Mesenchymal stem cell (in vitro differentiated cells and primary cell): ENCODE measurements around the gene OR5AU1. TPM values are rescaled to one million over a fixed set of nuclear protein-coding genes. Genes with fewer than 3 reads are reported as not detected.

ENCODE experiments used
- DNase-seq: peaks from one replicate; pipeline ENCODE4 v3.0.0-alpha.2; 2013
- H2AFZ ChIP-seq: one replicate; pipeline ENCODE4 v1.6.1; 2013; ENCODE audit warnings: low read depth, mild to moderate bottlenecking, control low read depth, inconsistent platforms, low read length, moderate library complexity
- H2AK5ac ChIP-seq: 2 replicates; pipeline ENCODE4 v1.6.1; 2013; ENCODE audit warnings: low read length, moderate library complexity, mild to moderate bottlenecking, inconsistent platforms; ENCODE audit not compliant: severe bottlenecking
- H2BK120ac ChIP-seq: one replicate; pipeline ENCODE4 v1.6.1; 2013; ENCODE audit warnings: low read depth, mild to moderate bottlenecking, inconsistent platforms, low read length, moderate library complexity
- H2BK12ac ChIP-seq, 2 experiments: one replicate each; pipeline ENCODE4 v1.6.1; 2013; ENCODE audit warnings: inconsistent platforms in 2 of 2, low read length in 2 of 2, mild to moderate bottlenecking in 2 of 2, moderate library complexity in 2 of 2, control low read depth in 1 of 2
- H2BK15ac ChIP-seq: one replicate; pipeline ENCODE4 v1.6.1; 2013; ENCODE audit warnings: mild to moderate bottlenecking, low read depth, inconsistent platforms; ENCODE audit not compliant: poor library complexity, severe bottlenecking
- H2BK5ac ChIP-seq: 2 replicates; pipeline ENCODE4 v1.6.1; 2013; ENCODE audit warnings: low read depth, mild to moderate bottlenecking, low read length, control low read depth, inconsistent platforms; ENCODE audit not compliant: poor library complexity, severe bottlenecking
- H3K14ac ChIP-seq, 2 experiments: one replicate each; pipeline ENCODE4 v1.6.1; 2013; ENCODE audit warnings: inconsistent platforms in 2 of 2, low read length in 2 of 2, control low read depth in 1 of 2, mild to moderate bottlenecking in 1 of 2, moderate library complexity in 1 of 2
- H3K18ac ChIP-seq, 2 experiments: one replicate each; pipeline ENCODE4 v1.6.1; 2013; ENCODE audit warnings: inconsistent platforms in 2 of 2, low read length in 2 of 2, control low read depth in 1 of 2, low read depth in 1 of 2, mild to moderate bottlenecking in 1 of 2
- H3K23ac ChIP-seq, 2 experiments: one replicate each; pipeline ENCODE4 v1.6.1; 2013; ENCODE audit warnings: inconsistent platforms in 2 of 2, low read length in 2 of 2, mild to moderate bottlenecking in 2 of 2, moderate library complexity in 2 of 2, control low read depth in 1 of 2
- H3K27ac ChIP-seq: 2 replicates; pipeline ENCODE4 v1.5.1; 2013; ENCODE audit warnings: mild to moderate bottlenecking, moderate library complexity, low read length, control low read depth, inconsistent platforms; ENCODE audit not compliant: poor library complexity, severe bottlenecking
- H3K27me3 ChIP-seq, 2 experiments: 2 replicates each; pipeline versions ENCODE4 v1.6.1 to v1.7.0; 2013; ENCODE audit warnings: low read length in 2 of 2, mild to moderate bottlenecking in 2 of 2, moderate library complexity in 2 of 2, control low read depth in 1 of 2, inconsistent platforms in 1 of 2; ENCODE audit not compliant: control insufficient read depth in 1 of 2, insufficient read depth in 1 of 2
- H3K36me3 ChIP-seq, 2 experiments: 2 replicates each; pipeline versions ENCODE4 v1.6.1 to v1.7.0; 2013; ENCODE audit warnings: low read length in 2 of 2, control low read depth in 1 of 2, inconsistent platforms in 1 of 2, low read depth in 1 of 2, mild to moderate bottlenecking in 1 of 2; ENCODE audit not compliant: insufficient read depth in 2 of 2, control insufficient read depth in 1 of 2
- H3K4ac ChIP-seq, 2 experiments: one replicate each; pipeline ENCODE4 v1.6.1; 2013; ENCODE audit warnings: inconsistent platforms in 2 of 2, low read length in 2 of 2, mild to moderate bottlenecking in 2 of 2, moderate library complexity in 2 of 2, control low read depth in 1 of 2, low read depth in 1 of 2
- H3K4me1 ChIP-seq: 2 replicates; pipeline ENCODE4 v1.6.1; 2013; ENCODE audit warnings: low read depth, low read length, control low read depth; ENCODE audit not compliant: control insufficient read depth, insufficient read depth
- H3K4me2 ChIP-seq: 2 replicates; pipeline ENCODE4 v1.6.1; 2013; ENCODE audit warnings: low read length, mild to moderate bottlenecking, inconsistent platforms; ENCODE audit not compliant: poor library complexity, severe bottlenecking
- H3K4me3 ChIP-seq, 2 experiments: 2 replicates each; pipeline versions ENCODE4 v1.5.1 to v1.7.0; 2013; ENCODE audit warnings: low read length in 2 of 2, mild to moderate bottlenecking in 2 of 2, control low read depth in 1 of 2, low read depth in 1 of 2; ENCODE audit not compliant: insufficient read depth in 1 of 2
- H3K79me1 ChIP-seq: replicated peaks from 2 replicates; pipeline ENCODE4 v1.6.1; 2013; ENCODE audit warnings: mild to moderate bottlenecking, control low read depth, low read length, inconsistent platforms; ENCODE audit not compliant: poor library complexity, severe bottlenecking
- H3K9ac ChIP-seq: 2 replicates; pipeline ENCODE4 v1.7.0; 2013; ENCODE audit warnings: mild to moderate bottlenecking, low read length, moderate library complexity
- H3K9me3 ChIP-seq: 2 replicates; pipeline ENCODE4 v1.7.0; 2013; ENCODE audit warnings: mild to moderate bottlenecking, low read length; ENCODE audit not compliant: control insufficient read depth
- H4K8ac ChIP-seq: one replicate; pipeline ENCODE4 v1.6.1; 2013; ENCODE audit warnings: inconsistent platforms, mild to moderate bottlenecking, low read length, moderate library complexity
- H4K91ac ChIP-seq: one replicate; pipeline ENCODE4 v1.6.1; 2013; ENCODE audit warnings: mild to moderate bottlenecking, low read length, inconsistent platforms
- WGBS: methylation state at CpG from one replicate; pipeline ENCODE4 v1.1.7; 2013; ENCODE audit warnings: mixed read lengths; 5-methylcytosine and 5-hydroxymethylcytosine counted together
- polyA plus RNA-seq, 2 experiments: library from polyadenylated mRNA; stranded (reverse); fragments of 200-250 nt; gene quantifications; one replicate each; pipeline ENCODE4 v1.2.3, GENCODE V29; 2013

OR5AU1 gene
- not detected for polyA plus RNA-seq (2013, experiment 1 of 2)
- polyA plus RNA-seq (2013, experiment 2 of 2), result not detected

DNA sequence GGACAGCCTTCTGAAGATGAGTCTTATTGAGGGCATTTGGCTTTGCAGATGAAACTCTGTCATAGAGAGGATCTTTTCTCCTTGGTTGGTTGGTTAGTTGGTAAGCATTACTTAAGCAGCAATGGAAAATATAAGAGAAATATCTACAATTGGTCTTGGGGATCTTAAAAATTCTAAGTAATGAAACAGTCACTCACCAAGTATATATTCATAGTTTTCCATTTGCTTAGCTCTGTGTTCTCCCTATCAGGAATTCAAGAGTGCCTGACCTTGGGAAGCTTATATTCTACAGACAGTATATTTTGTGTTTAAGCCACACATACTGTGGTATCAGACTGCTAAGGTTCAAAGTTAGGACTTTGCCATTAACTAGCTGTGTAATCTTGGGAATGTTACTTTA, at the start of gene OR5AU1:
OR5AU1 (minus strand) TSS at position 101 of the 400 bp plus-strand sequence. CDS start 191 bp downstream, outside the sequence.
- Histone ChIP-seq H2AK5ac (no peak within 1 kb of the TSS), H3K23ac (no peak within 1 kb of the TSS)

DNA sequence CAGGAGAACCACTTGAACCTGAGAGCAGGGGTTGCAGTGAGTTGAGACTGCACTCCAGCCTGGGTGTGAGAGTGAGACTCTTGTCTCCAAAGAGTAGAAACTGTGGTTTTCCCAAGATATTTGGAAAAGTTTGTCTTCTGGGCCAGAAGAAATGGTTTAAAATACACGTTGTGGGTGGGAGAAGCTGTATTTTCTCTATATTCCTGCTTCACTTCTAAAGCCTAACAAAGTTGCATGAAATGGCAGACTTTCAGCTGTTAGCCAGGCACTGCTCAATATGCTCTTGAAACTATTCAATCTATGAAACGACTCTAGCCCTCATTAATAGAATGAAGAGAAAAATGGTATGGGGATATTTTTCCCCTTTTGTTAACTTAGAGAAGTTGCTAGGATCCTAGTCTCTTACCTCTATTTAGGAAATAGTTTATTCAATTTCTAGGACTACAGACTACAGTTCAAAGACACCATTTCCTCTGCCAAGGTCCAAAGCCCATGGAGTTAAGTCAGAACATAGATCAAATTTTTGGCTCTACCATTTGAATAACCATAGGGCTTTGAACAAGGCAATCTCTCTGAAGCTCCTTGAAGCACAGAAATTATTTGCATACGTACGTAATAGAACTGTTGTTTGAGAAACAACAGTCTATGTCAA, 49.3 kb upstream of the OR5AU1 start:
- Histone ChIP-seq H3K14ac (no peak overlapping the region), H3K4me1 (no peaks in the 10 kb centered on the region), H3K4ac (no peak overlapping the region), H3K9me3 (no peaks in the 10 kb centered on the region), H3K36me3 (peaks cover 14 to 92% of the 10 kb centered on the region in 2 experiments), H3K27me3 (no peaks in the 10 kb centered on the region), H2BK5ac (no peak overlapping the region), H2AK5ac (no peak overlapping the region), H3K4me2 (no peak overlapping the region), H2AFZ (no peak overlapping the region), H3K9ac (no peak overlapping the region), H4K91ac (no peak overlapping the region), H3K4me3 (no peak overlapping the region), H3K79me1 (peaks cover 12% of the 10 kb centered on the region), H2BK12ac (no peak overlapping the region), H2BK15ac (no peak overlapping the region), H3K27ac (no peak overlapping the region), H3K23ac (no peak overlapping the region), H4K8ac (no peak overlapping the region), H3K18ac (no peak overlapping the region), H2BK120ac (no peak overlapping the region)
- no peak for DNase-seq
- WGBS, result 100% methylated on average over 3 of the region's 4 CpGs

More for the DNA sequence above, at the start of gene OR5AU1:
- peaks cover 6% of the 10 kb centered on the region for H3K9me3 ChIP-seq
- H3K36me3 ChIP-seq, result no peaks in the 10 kb centered on the region
- H3K27ac ChIP-seq, result no peak within 1 kb of the TSS
- H3K14ac ChIP-seq, result no peak within 1 kb of the TSS
- peaks cover 22 to 53% of the 10 kb centered on the region in 2 experiments for H3K27me3 ChIP-seq
- H4K8ac ChIP-seq, result no peak within 1 kb of the TSS
- H3K9ac ChIP-seq, result no peak within 1 kb of the TSS
- no peaks in the 10 kb centered on the region for H3K79me1 ChIP-seq
- H2BK120ac ChIP-seq, result no peak within 1 kb of the TSS
- H3K18ac ChIP-seq, result no peak within 1 kb of the TSS
- no peak for DNase-seq
- no peak within 1 kb of the TSS for H3K4me2 ChIP-seq
- H4K91ac ChIP-seq, result no peak within 1 kb of the TSS
- H2BK15ac ChIP-seq, result no peak within 1 kb of the TSS
- H3K4me1 ChIP-seq, result no peaks in the 10 kb centered on the region
- no peak within 1 kb of the TSS for H2BK12ac ChIP-seq
- H2BK5ac ChIP-seq, result no peak within 1 kb of the TSS
- H2AFZ ChIP-seq, result no peak within 1 kb of the TSS
- H3K4me3 ChIP-seq, result no peak within 1 kb of the TSS
- no peak within 1 kb of the TSS for H3K4ac ChIP-seq

DNA sequence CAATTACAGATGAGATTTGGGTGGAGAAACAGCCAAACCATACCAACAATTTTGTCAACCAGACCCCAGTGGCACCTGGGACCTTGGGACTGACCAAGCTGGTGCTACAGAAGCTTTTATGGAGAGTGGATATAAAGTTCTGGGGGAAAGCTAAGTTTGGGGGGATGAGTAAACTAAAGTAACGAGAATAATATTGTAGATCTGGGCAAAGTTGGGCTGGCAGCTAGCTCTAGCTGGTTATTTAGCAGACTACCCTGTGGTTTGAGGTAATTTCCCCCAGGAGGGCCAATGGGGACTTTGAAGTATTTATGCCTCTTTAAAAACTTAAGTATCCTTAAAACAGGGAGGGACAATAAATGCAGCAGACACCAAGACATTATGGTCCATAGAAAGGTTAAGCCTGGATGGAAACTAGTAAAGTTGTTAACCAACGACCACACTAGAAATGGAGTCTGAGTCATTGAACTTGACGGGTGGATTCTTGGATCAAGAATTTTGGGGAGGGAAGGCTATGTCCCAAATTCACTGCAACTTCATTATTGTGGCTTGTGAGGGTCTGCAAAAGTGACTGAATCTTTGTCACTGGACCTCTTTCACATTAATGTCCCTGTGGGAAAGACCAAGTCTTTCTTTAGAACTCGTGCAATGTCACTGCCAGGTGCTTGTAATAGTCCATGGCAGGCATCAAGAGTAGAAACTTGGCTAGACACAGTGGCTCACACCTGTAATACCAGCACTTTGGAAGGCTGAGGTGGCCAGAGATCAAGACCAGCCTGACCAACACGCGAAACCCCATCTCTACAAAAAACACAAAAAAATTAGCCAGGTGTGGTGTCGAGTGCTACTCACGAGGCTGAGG, 48.5 kb upstream of the OR5AU1 start:
- Histone ChIP-seq H3K4ac (no peak overlapping the region), H3K27ac (no peak overlapping the region), H3K4me2 (no peak overlapping the region), H4K8ac (no peak overlapping the region), H3K9ac (no peak overlapping the region), H2BK120ac (no peak overlapping the region), H3K27me3 (no peaks in the 10 kb centered on the region), H3K23ac (no peak overlapping the region), H3K36me3 (peaks cover 14 to 84% of the 10 kb centered on the region in 2 experiments), H3K18ac (no peak overlapping the region), H3K9me3 (no peaks in the 10 kb centered on the region), H2AK5ac (no peak overlapping the region), H2AFZ (no peak overlapping the region), H3K4me3 (no peak overlapping the region), H2BK5ac (no peak overlapping the region), H4K91ac (no peak overlapping the region), H3K14ac (no peak overlapping the region), H2BK15ac (no peak overlapping the region), H3K79me1 (peaks cover 12% of the 10 kb centered on the region), H2BK12ac (no peak overlapping the region), H3K4me1 (no peaks in the 10 kb centered on the region)
- 96% methylated on average over 6 of the region's 8 CpGs for WGBS
- DNase-seq, result no peak

DNA sequence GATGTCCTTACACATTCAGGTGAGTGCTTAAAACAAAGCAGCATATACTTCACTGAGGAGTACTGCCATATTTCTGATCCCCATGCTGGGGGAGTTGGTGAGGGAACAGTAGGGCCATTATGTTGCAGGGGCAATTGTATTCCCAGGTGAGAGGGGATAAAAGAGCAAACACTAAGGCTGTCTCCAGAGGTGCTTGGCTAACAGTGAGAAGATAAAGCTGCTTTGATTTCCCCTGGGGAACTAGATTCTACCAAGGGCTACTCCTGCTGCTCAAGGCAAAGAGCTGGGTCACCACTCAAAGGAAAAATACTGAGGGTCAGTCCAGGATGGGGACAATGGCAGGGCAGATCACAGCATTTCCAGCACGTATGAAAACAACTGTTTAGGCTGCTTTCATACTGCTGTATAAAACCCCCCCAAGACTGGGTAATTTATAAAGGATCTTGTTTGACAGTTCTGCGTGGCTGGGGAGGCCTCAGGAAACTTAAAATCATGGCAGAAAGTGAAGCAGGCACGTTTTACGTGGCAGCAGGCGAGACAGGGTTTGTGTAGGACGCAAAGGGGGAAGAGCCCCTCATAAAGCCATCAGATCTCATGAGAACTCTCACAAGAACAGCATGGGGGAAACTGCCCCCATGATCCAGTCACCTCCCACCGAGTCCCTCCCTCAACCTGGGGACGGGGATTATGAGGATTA, 47.8 kb upstream of the OR5AU1 start:
- Histone ChIP-seq H4K91ac (no peak overlapping the region), H3K18ac (no peak overlapping the region), H3K4me2 (no peak overlapping the region), H3K23ac (no peak overlapping the region), H3K79me1 (peaks cover 12% of the 10 kb centered on the region), H2BK5ac (no peak overlapping the region), H2BK12ac (no peak overlapping the region), H2AFZ (no peak overlapping the region), H2AK5ac (no peak overlapping the region), H3K14ac (no peak overlapping the region), H3K9me3 (no peaks in the 10 kb centered on the region), H3K4ac (no peak overlapping the region), H3K27me3 (no peaks in the 10 kb centered on the region), H3K9ac (no peak overlapping the region), H2BK15ac (no peak overlapping the region), H2BK120ac (no peak overlapping the region), H3K4me3 (no peak overlapping the region), H3K4me1 (no peaks in the 10 kb centered on the region), H3K27ac (no peak overlapping the region), H4K8ac (no peak overlapping the region), H3K36me3 (peaks cover 14 to 76% of the 10 kb centered on the region in 2 experiments)
- no peak for DNase-seq
- WGBS, result 91% methylated on average over 8 of the region's 8 CpGs
